ACC112 (cell line): Measurements from ENCODE around the gene RBM20.
"Not testable (repeated sequence)": the region's sequence is repeated elsewhere in the genome, so short reads cannot be mapped to it uniquely, and the experiment has no call there.

Experiments used
- H2AFZ ChIP-seq: fragments of 200-600 bp; sonication (generic); one replicate; pipeline ENCODE4 v1.6.0; 2017; ENCODE audit warnings: antibody characterized with exemption, low read length; ENCODE audit not compliant: unreplicated experiment
- H3K27ac ChIP-seq: fragments of 200-600 bp; sonication (generic); 2 replicates; pipeline ENCODE4 v1.5.1; 2014; ENCODE audit warnings: low read depth, mild to moderate bottlenecking, antibody characterized with exemption, low read length, moderate library complexity
- H3K27me3 ChIP-seq: fragments of 200-600 bp; sonication (generic); 2 replicates; pipeline ENCODE4 v1.6.1; 2014; ENCODE audit warnings: mild to moderate bottlenecking, antibody characterized with exemption, low read length, moderate library complexity, mixed read lengths; ENCODE audit not compliant: insufficient read depth
- H3K36me3 ChIP-seq: fragments of 200-600 bp; sonication (generic); 2 replicates; pipeline ENCODE4 v1.6.1; 2016; ENCODE audit warnings: mild to moderate bottlenecking, antibody characterized with exemption, low read length, moderate library complexity, mixed read lengths; ENCODE audit not compliant: insufficient read depth
- H3K4me1 ChIP-seq: fragments of 200-600 bp; sonication (generic); one replicate; pipeline ENCODE4 v1.6.1; 2016; ENCODE audit warnings: low read length, mixed read lengths; ENCODE audit not compliant: insufficient read depth, unreplicated experiment, control insufficient read depth
- H3K4me3 ChIP-seq: fragments of 200-600 bp; sonication (generic); 2 replicates; pipeline ENCODE4 v1.5.1; 2014; ENCODE audit warnings: mild to moderate bottlenecking, low read depth, low read length
- H3K79me2 ChIP-seq: fragments of 200-600 bp; sonication (generic); one replicate; pipeline ENCODE4 v1.6.0; 2016; ENCODE audit warnings: low read length; ENCODE audit not compliant: control insufficient read depth, unreplicated experiment, insufficient read depth

Gene RBM20

DNA sequence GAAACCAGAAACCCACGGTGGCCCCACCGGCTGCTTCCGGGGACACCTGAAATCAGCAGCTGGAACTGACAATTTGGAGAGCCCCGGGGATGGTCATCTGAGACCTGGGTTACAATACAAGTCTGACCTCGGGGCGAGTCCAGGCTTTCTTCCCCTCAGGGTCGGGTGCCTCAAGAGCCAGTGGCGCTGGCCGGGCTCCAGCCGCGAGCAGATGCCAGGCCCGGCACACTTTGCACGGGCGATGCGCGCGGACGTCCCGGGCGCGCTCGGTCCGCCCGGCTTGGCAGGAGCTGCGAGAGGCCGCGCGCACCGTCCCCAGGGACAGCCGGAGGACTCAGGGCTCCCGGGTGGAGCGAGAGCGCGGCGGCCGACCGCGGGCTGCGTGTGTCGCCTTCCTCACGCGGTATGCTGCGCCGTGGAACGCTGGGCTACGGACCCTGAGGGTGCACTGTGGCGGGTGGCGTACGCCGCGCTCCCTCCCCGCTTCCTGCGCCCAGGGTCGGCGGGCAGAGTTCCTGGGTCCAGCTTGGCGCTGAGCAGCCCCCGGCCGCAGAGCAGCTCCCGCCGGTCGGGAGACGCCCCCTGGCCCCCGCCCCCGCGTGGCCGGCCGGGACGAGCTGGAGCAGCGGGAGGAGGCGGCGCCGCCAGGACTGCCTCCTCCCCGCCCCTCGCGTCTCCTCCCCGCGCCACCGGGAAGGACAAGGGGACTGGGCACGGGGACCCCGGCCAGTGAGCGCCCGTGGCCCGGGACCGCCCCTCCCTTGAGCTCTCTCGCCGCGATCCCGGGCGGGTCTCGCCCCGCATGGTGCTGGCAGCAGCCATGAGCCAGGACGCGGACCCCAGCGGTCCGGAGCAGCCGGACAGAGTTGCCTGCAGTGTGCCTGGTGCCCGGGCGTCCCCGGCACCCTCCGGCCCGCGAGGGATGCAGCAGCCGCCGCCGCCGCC, at the start of gene RBM20:
RBM20 (plus strand) TSS at position 684 of the 945 bp plus-strand sequence; CDS start at position 803, 119 bp downstream.
- H2AFZ ChIP-seq: peak within 1 kb of the TSS; percentile 19
- H3K27ac ChIP-seq: no peak within 1 kb of the TSS
- H3K4me1 ChIP-seq: peaks cover 4% of the 10 kb centered on the region
- no peaks in the 10 kb centered on the region for H3K79me2 ChIP-seq
- H3K36me3 ChIP-seq: no peaks in the 10 kb centered on the region
- H3K27me3 ChIP-seq: peaks cover 53% of the 10 kb centered on the region
- H3K4me3 ChIP-seq: peak within 1 kb of the TSS; percentile 80

GRCh38 chr10:110597476-110597875, 46.7 kb upstream of the RBM20 start:
- Histone ChIP-seq H3K4me3 (no peak overlapping the region), H3K27ac (no peak overlapping the region), H3K36me3 (peaks cover 34% of the 10 kb centered on the region), H3K79me2 (no peaks in the 10 kb centered on the region), H3K27me3 (no peaks in the 10 kb centered on the region), H2AFZ (no peak overlapping the region), H3K4me1 (no peaks in the 10 kb centered on the region)

DNA sequence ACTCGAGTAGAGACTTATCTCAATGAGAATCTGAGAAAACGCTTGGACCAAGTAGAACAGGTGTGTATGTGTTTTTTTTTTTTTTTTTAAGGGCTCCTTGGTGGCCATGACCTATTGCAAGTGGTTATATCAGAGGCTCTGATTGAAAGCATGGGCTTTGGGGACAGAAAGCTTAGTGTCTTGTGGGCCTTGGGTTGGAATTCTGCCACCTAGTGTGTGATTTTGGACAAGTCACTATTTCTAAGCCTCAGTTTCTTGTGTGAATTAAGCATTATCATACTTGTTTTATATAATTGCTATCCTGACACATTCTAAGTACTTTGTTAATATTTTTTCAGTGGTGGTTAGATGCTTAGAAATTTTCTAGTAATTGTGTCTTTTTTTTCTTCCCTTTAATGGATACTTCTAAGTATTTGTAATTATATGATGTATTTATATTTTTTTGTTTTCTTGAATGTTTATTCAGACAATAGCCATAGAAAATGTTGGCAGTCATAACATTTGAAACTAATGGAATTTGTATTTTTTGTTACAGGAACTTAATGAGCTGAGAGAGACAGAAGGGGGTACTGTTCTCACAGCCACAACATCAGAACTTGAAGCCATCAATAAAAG, 43.5 kb upstream of the RBM20 start:
- Histone ChIP-seq H3K4me1 (no peaks in the 10 kb centered on the region), H3K79me2 (no peaks in the 10 kb centered on the region), H3K27ac (no peak overlapping the region), H3K27me3 (no peaks in the 10 kb centered on the region), H2AFZ (no peak overlapping the region), H3K36me3 (peaks cover 24% of the 10 kb centered on the region), H3K4me3 (no peak overlapping the region)

GRCh38 chr10:110601581-110601980, 42.6 kb upstream of the RBM20 start:
- no peak overlapping the region for H3K4me3 ChIP-seq
- no peaks in the 10 kb centered on the region for H3K27me3 ChIP-seq
- no peak overlapping the region for H2AFZ ChIP-seq
- H3K4me1 ChIP-seq: no peaks in the 10 kb centered on the region
- H3K36me3 ChIP-seq: peaks cover 23% of the 10 kb centered on the region
- no peak overlapping the region for H3K27ac ChIP-seq
- H3K79me2 ChIP-seq: no peaks in the 10 kb centered on the region

- H3K27ac ChIP-seq: no peak overlapping the region
- no peak overlapping the region for H2AFZ ChIP-seq
- no peaks in the 10 kb centered on the region for H3K79me2 ChIP-seq
- H3K27me3 ChIP-seq: no peaks in the 10 kb centered on the region
- H3K36me3 ChIP-seq: peaks cover 10% of the 10 kb centered on the region
- no peak overlapping the region for H3K4me3 ChIP-seq
- no peaks in the 10 kb centered on the region for H3K4me1 ChIP-seq
Observed at GRCh38 chr10:110608087-110608486, 36.0 kb upstream of the RBM20 start.

DNA sequence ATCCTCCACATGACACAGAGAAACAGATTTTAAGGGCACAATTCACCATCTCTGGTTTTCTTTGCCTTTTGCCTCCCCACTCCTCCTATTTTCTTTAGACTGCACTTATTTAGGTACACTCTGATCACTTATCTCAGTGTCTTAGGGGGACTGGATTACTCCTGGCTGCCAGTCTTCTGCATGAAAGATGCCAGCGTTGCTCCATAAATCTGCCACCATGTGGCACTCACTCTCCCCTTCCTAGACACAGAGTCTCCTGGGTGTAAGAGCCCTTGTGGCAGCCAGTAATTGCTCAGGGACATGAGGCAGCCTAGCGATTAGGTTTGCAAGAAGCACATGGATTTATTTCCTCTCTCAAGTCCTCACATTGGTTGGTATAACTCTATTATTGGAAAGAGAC, 34.5 kb upstream of the RBM20 start:
- H3K4me3 ChIP-seq: no peak overlapping the region
- no peak overlapping the region for H2AFZ ChIP-seq
- no peaks in the 10 kb centered on the region for H3K4me1 ChIP-seq
- no peak overlapping the region for H3K27ac ChIP-seq
- H3K27me3 ChIP-seq: no peaks in the 10 kb centered on the region
- no peaks in the 10 kb centered on the region for H3K79me2 ChIP-seq
- peaks cover 6% of the 10 kb centered on the region for H3K36me3 ChIP-seq

DNA sequence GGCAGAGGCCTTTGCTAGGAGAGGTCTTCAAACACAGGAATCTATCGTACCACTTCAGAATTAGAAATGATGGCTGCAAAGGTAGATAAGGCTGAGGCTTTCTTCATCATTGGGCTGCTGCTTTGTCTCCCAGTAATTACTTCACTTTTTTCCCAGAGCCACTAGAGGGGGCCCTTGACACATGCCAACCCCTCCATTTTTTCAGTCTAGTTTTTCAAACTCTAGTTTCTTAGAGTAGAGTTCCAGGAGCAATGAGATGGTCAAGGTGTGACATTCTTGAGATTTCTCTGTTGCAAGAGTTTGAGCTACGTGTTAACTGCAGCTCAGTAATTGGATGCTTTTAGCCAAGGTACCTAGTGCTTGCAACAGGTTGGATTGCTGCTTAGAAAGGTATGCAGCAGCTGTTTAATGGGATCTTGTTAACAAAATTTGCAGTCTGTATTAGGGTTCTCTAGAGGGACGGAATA, 33.8 kb upstream of the RBM20 start:
- no peak overlapping the region for H3K4me3 ChIP-seq
- H3K27ac ChIP-seq: no peak overlapping the region
- peaks cover 6% of the 10 kb centered on the region for H3K36me3 ChIP-seq
- H2AFZ ChIP-seq: no peak overlapping the region
- H3K27me3 ChIP-seq: no peaks in the 10 kb centered on the region
- H3K4me1 ChIP-seq: no peaks in the 10 kb centered on the region
- no peaks in the 10 kb centered on the region for H3K79me2 ChIP-seq

GRCh38 chr10:110610781-110611180, 33.4 kb upstream of the RBM20 start:
- H3K4me3 ChIP-seq, H3K27me3 ChIP-seq, H2AFZ ChIP-seq, H3K27ac ChIP-seq, H3K4me1 ChIP-seq, H3K36me3 ChIP-seq, H3K79me2 ChIP-seq: not testable (repeated sequence)

DNA sequence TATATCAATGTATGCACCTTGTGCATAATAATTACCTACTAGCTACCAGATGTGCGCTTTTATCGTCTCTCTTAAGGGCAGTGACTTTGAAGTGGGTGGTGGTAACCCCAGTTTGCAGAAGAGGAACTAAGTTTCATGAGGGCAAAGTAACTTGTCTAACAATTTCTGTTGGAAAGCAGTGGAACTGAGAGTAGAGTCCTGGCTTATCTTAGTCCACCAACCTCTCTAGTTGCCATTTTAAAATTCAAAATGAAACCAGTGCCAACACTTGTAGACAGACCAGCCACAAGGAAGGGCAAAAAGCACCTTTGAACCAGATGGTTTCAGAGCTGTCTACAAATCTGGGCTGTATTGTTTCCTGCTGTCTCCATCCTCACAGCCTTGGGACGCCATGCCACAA, 32.0 kb upstream of the RBM20 start:
- Histone ChIP-seq H3K27me3 (no peaks in the 10 kb centered on the region), H3K27ac (no peak overlapping the region), H3K79me2 (no peaks in the 10 kb centered on the region), H3K4me3 (no peak overlapping the region), H3K4me1 (no peaks in the 10 kb centered on the region), H2AFZ (no peak overlapping the region), H3K36me3 (no peaks in the 10 kb centered on the region)

GRCh38 chr10:110612629-110613028, 31.5 kb upstream of the RBM20 start:
- H3K79me2 ChIP-seq: no peaks in the 10 kb centered on the region
- H3K27ac ChIP-seq: no peak overlapping the region
- no peak overlapping the region for H3K4me3 ChIP-seq
- H2AFZ ChIP-seq: no peak overlapping the region
- H3K4me1 ChIP-seq: no peaks in the 10 kb centered on the region
- H3K27me3 ChIP-seq: no peaks in the 10 kb centered on the region
- no peaks in the 10 kb centered on the region for H3K36me3 ChIP-seq
